Neutrophil (primary cell): Measurements from ENCODE around the gene MLXIPL.

Source experiments
- H3K27ac ChIP-seq: fragments of 200-600 bp; sonication (generic); 2 replicates; pipeline ENCODE4 v1.5.1; 2016; ENCODE audit warnings: mild to moderate bottlenecking, moderate library complexity
- H3K27me3 ChIP-seq: fragments of 200-600 bp; sonication (generic); 2 replicates; pipeline ENCODE4 v1.6.0; 2016; ENCODE audit warnings: mild to moderate bottlenecking
- H3K36me3 ChIP-seq: fragments of 200-600 bp; sonication (generic); 2 replicates; pipeline ENCODE4 v1.5.1; 2017
- H3K4me1 ChIP-seq, 2 experiments: fragments of 200-600 bp in 1 of 2; sonication (generic) in 1 of 2; 1 replicate in 1 of 2; 2 replicates in 1 of 2; pipeline versions ENCODE4 v1.5.1 to v1.6.1; 2013 to 2016; ENCODE audit warnings: low read depth in 1 of 2, low read length in 1 of 2, mild to moderate bottlenecking in 1 of 2, moderate library complexity in 1 of 2; ENCODE audit not compliant: control insufficient read depth in 1 of 2, insufficient read depth in 1 of 2
- H3K4me3 ChIP-seq, 2 experiments: fragments of 200-600 bp in 1 of 2; sonication (generic) in 1 of 2; 1 replicate in 1 of 2; 2 replicates in 1 of 2; pipeline ENCODE4 v1.5.1; 2013 to 2016; ENCODE audit warnings: low read depth in 1 of 2, low read length in 1 of 2, mild to moderate bottlenecking in 1 of 2, moderate library complexity in 1 of 2
- H3K9me3 ChIP-seq: fragments of 200-600 bp; sonication (generic); 2 replicates; pipeline ENCODE4 v1.5.1; 2016
- TF ChIP-seq, protein P1 (sequence below): fragments of 200-600 bp; sonication (generic); IDR thresholded peaks from 2 replicates; pipeline ENCODE4 v1.5.1; 2016; ENCODE audit warnings: antibody characterized with exemption

MLXIPL gene

DNA sequence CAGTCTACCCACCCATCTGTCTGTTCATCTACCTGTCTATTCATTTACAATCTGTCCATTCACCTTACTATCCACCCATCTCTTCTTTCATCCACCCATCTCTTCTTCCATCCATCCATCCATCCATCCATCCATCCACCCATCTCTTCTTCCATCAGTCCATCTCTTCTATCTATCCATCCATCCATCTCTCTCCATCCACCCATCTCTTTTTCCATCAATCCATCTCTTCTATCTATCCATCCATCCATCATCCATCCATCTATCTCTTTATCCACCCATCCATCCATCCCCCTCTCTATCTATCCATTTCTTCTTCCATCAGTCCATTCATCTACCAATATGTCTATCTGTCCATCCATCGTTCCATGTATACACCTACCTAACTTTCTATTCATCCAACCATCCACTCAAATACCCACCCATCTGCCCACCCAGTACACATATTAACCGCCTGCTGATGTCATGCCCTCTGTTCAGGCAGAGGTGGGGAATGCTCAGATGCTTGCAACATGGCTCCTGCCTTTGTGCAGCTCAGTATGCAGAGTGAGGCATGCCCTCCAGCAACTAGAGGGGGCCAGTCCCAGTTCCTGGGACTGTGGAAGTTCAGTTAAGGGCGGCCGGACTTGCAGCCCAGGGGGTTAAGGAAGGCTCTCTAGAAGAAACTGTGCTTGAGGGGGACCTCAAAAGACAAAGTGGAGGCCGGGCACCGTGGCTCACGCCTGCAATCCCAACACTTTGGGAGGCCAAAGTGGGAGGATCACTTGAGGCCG, 11.3 kb upstream of the MLXIPL start:
- H3K36me3 ChIP-seq = no peaks in the 10 kb centered on the region
- H3K27me3 ChIP-seq = peaks cover 46% of the 10 kb centered on the region
- TF ChIP-seq, protein P1, sequence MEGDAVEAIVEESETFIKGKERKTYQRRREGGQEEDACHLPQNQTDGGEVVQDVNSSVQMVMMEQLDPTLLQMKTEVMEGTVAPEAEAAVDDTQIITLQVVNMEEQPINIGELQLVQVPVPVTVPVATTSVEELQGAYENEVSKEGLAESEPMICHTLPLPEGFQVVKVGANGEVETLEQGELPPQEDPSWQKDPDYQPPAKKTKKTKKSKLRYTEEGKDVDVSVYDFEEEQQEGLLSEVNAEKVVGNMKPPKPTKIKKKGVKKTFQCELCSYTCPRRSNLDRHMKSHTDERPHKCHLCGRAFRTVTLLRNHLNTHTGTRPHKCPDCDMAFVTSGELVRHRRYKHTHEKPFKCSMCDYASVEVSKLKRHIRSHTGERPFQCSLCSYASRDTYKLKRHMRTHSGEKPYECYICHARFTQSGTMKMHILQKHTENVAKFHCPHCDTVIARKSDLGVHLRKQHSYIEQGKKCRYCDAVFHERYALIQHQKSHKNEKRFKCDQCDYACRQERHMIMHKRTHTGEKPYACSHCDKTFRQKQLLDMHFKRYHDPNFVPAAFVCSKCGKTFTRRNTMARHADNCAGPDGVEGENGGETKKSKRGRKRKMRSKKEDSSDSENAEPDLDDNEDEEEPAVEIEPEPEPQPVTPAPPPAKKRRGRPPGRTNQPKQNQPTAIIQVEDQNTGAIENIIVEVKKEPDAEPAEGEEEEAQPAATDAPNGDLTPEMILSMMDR = no peak
- H3K27ac ChIP-seq = no peak overlapping the region
- H3K4me1 ChIP-seq = no peaks in the 10 kb centered on the region
- H3K4me3 ChIP-seq = no peak overlapping the region
- H3K9me3 ChIP-seq = no peaks in the 10 kb centered on the region

DNA sequence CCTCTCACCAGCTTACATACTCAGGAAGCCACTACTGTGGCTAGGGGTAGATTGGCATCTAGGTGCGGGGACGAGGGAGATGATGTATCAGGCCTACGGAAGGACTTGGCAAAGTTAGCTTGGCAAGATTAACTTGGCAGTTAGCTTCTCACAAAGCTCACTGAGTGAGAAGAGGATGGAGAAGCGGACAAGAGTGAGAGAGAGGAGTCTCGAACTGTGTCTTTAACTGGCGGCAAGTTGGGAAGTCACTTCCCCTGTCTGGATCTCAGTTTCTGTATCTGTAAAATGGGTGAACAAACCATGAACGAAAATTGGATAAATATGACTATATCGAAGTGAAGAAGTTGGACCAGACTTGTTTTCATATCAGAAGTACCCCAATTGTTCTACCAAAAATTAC, 9.5 kb upstream of the MLXIPL start:
- Histone ChIP-seq H3K27ac (no peak overlapping the region), H3K27me3 (peaks cover 59% of the 10 kb centered on the region), H3K4me3 (no peak overlapping the region), H3K9me3 (no peaks in the 10 kb centered on the region), H3K36me3 (no peaks in the 10 kb centered on the region), H3K4me1 (no peaks in the 10 kb centered on the region)
- TF ChIP-seq, protein P1 = no peak

DNA sequence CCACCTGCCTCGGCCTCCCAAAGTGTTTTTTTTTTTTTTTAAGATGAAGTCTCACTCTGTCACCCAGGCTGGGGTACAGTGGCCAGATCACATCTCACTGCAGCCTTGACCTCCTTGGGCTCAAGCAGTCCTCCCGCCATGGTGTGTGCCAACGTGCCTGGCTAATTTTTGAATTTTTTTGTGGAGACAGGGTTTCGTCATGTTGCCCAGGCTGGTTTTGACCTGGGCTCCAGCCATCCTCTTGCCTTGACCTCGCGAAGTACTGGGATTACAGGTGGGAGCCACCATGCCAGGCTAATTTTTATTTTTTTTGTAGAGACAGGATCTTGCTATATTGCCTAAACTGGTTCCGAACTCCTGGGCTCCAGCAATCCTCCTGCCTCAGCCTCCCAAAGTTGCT, 9.0 kb upstream of the MLXIPL start:
- no peaks in the 10 kb centered on the region for H3K4me1 ChIP-seq
- no peaks in the 10 kb centered on the region for H3K9me3 ChIP-seq
- TF ChIP-seq, protein P1 = no peak
- H3K4me3 ChIP-seq = no peak overlapping the region
- peaks cover 64% of the 10 kb centered on the region for H3K27me3 ChIP-seq
- H3K27ac ChIP-seq = no peak overlapping the region
- no peaks in the 10 kb centered on the region for H3K36me3 ChIP-seq

DNA sequence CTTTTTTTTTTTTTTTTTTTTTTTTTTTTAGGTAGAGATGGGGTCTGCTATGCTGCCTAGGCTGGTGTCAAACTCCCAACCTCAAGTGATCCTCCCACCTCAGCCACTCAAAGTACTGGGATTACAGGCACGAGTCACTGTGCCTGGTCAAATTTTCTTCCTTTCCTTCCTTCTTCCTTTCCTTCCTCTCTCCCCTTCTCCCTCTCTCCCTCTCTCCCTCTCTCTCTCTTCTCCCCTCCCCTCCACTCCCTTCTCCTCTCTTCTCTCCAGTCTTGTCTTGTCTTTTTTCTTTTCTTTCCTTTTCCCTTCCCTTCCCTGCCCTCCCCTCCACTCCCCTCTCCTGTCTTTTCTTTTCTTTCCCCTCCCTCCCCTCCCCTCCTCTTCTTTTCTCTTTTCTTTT, 7.2 kb upstream of the MLXIPL start:
- peaks cover 81% of the 10 kb centered on the region for H3K27me3 ChIP-seq
- H3K9me3 ChIP-seq = no peaks in the 10 kb centered on the region
- H3K36me3 ChIP-seq = no peaks in the 10 kb centered on the region
- no peak overlapping the region for H3K4me3 ChIP-seq
- H3K27ac ChIP-seq = no peak overlapping the region
- TF ChIP-seq, protein P1 = no peak
- no peaks in the 10 kb centered on the region for H3K4me1 ChIP-seq

DNA sequence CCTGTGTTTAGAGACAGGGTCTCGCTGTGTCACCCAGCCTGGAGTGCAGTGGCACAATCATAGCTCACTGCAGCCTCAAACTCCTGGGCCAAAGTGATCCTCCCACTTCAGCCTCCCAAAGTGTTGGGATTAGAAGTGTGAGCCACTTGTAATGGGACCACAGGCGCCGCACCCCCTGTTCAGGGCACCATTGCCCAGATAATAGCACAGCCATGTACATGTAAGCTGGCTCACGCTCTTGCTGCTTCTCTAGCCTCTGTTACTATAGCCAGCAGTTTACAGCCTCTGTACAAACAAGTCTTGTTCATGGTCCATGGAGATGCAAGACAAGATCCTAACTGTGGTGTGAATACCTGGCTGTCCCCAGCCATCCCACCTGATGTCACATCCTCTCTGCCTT, 4.2 kb upstream of the MLXIPL start:
- Histone ChIP-seq H3K4me1 (peaks cover 0 to 11% of the 10 kb centered on the region in 2 experiments), H3K36me3 (no peaks in the 10 kb centered on the region), H3K27ac (no peak overlapping the region), H3K9me3 (no peaks in the 10 kb centered on the region), H3K4me3 (no peak overlapping the region), H3K27me3 (peaks cover 90% of the 10 kb centered on the region)
- TF ChIP-seq, protein P1 = no peak
